ENCODE data around the gene CCDC88B. TPM values are rescaled to one million over a fixed set of nuclear protein-coding genes. Genes with fewer than 3 reads are reported as not detected.

CCDC88B gene
- total and polyA plus RNA-seq, 2 experiments from 2014 or later, result 1.8 to 2.6 TPM

GRCh38 chr11:64357904-64358535 is 18.0 kb downstream of the CCDC88B start:
- Histone ChIP-seq H3K79me2 (ENCODE audit: insufficient read depth) (peaks cover 13% of the 10 kb centered on the region), H3F3A (ENCODE audit: insufficient read depth) (peaks cover 4% of the 10 kb centered on the region; the same call in 1 of the 2 replicates), H3K9ac (peak overlapping the region; percentile 86), H3K9me3 (ENCODE audit: low read depth) (no peaks in the 10 kb centered on the region), H3K4me1 (ENCODE audit: insufficient read depth) (peaks cover 16% of the 10 kb centered on the region), H3K4me3 (peak overlapping the region; percentile 88; the same call in 1 of the 2 replicates), H3K27ac (peak overlapping the region; percentile 68; the same call in 1 of the 2 replicates), H2AFZ (peak overlapping the region; percentile 18; the same call in 1 of the 2 replicates), H3K36me3 (ENCODE audit: low read depth) (peaks cover 4% of the 10 kb centered on the region; the same call in 1 of the 2 replicates), H3K9me2 (ENCODE audit: insufficient read depth) (no peaks in the 10 kb centered on the region), H4K20me1 (ENCODE audit: insufficient read depth) (no peaks in the 10 kb centered on the region), H3K4me2 (ENCODE audit: unreplicated experiment) (peak overlapping the region; percentile 95), H3K27me3 (replicated peaks; ENCODE audit: insufficient read depth) (no peaks in the 10 kb centered on the region)
- whole genome bisulfite sequencing, 2 experiments (ENCODE audit: low coverage in 1 of 2, low lambda C conversion rate in 2 of 2, missing lambda C conversion rate in 2 of 2), result 63 to 70% methylated on average over 12 to 13 of the region's 13 CpGs
- in situ Hi-C loops (cut with MboI), result no loop called here
- DNase-seq, result peak; percentile 37
- TF ChIP-seq EZH2phosphoT487 (IDR thresholded peaks at IDR 0.05; ENCODE audit: insufficient read depth, low read depth) (no peak), EZH2 (IDR thresholded peaks at IDR 0.05; ENCODE audit: insufficient read depth, poor library complexity, severe bottlenecking) (no peak)

GRCh38 chr11:64358536-64358906 is 18.5 kb downstream of the CCDC88B start:
- no peaks in the 10 kb centered on the region for H3K27me3 ChIP-seq (replicated peaks; ENCODE audit: insufficient read depth)
- H3K4me1 ChIP-seq (ENCODE audit: insufficient read depth), result peaks cover 16% of the 10 kb centered on the region
- H3K4me2 ChIP-seq (ENCODE audit: unreplicated experiment), result peak overlapping the region; percentile 95
- H3K79me2 ChIP-seq (ENCODE audit: insufficient read depth), result peaks cover 13% of the 10 kb centered on the region
- DNase-seq, result no peak
- H2AFZ ChIP-seq, result peak overlapping the region; percentile 83
- no peaks in the 10 kb centered on the region for H3K9me3 ChIP-seq (ENCODE audit: low read depth)
- H3K4me3 ChIP-seq, result peak overlapping the region; percentile 88
- WGBS, 2 experiments (ENCODE audit: low coverage in 1 of 2, low lambda C conversion rate in 2 of 2, missing lambda C conversion rate in 2 of 2), result 3 to 5% methylated on average over 6 to 7 of the region's 7 CpGs
- in situ Hi-C loops (cut with MboI), result no loop called here
- H3F3A ChIP-seq (ENCODE audit: insufficient read depth), result peaks cover 4% of the 10 kb centered on the region; the same call in 1 of the 2 replicates
- H3K9me2 ChIP-seq (ENCODE audit: insufficient read depth), result no peaks in the 10 kb centered on the region
- H3K27ac ChIP-seq, result peak overlapping the region; percentile 68
- peak overlapping the region; percentile 86 for H3K9ac ChIP-seq
- H4K20me1 ChIP-seq (ENCODE audit: insufficient read depth), result no peaks in the 10 kb centered on the region
- TF ChIP-seq EZH2 (IDR thresholded peaks at IDR 0.05; ENCODE audit: insufficient read depth, poor library complexity, severe bottlenecking) (no peak), EZH2phosphoT487 (IDR thresholded peaks at IDR 0.05; ENCODE audit: insufficient read depth, low read depth) (no peak)
- H3K36me3 ChIP-seq (ENCODE audit: low read depth), result peaks cover 8% of the 10 kb centered on the region; the same call in 1 of the 2 replicates

DNA sequence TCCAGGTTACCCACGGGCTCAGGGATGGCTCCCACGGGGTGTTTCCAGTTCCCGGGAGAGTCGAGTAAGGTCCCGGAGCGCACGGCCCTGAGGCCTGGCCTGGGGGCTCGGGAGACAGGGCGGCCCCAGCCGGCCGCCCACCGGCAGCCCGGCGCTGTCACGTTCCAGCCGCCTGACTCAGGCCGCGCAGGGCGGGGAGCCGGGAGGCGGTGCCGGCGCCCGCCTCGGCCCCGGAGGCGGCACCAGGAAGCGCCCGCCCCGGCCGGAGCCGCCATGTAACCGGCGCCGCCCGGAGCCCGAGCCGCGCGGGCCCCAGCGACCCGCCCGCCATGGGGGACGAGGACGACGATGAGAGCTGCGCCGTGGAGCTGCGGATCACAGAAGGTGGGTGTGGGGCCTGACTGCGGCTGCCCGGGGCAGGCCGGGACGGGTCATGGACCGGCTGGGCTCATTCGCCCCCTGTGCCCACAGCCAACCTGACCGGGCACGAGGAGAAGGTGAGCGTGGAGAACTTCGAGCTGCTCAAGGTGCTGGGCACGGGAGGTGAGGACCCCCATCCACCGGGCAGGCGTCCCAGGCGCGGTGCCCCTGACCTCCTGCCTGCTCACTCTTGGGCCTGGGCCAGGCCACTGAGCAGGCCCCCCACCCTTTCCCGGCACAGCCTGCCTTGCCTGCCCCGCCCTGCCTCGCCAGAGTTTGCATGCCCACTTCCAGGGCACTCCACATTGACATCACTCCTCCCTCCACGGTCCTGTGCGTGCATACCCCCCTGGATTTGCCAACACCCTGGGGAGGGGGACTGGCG is 19.1 kb downstream of the CCDC88B start, which contains the start of gene RPS6KA4:
TSS of gene RPS6KA4 (plus strand) at position 256 of the 805 bp plus-strand sequence. CDS start at position 330, 74 bp downstream.
- Histone ChIP-seq H3K27me3 (replicated peaks; ENCODE audit: insufficient read depth) (no peaks in the 10 kb centered on the region), H2AFZ (peak within 1 kb of the TSS; percentile 83), H3K9me3 (ENCODE audit: low read depth) (no peaks in the 10 kb centered on the region), H3K36me3 (ENCODE audit: low read depth) (peaks cover 8% of the 10 kb centered on the region; the same call in 1 of the 2 replicates), H3K9ac (peak within 1 kb of the TSS; percentile 86), H3K27ac (peak within 1 kb of the TSS; percentile 68), H4K20me1 (ENCODE audit: insufficient read depth) (no peaks in the 10 kb centered on the region), H3K9me2 (ENCODE audit: insufficient read depth) (no peaks in the 10 kb centered on the region), H3K4me2 (ENCODE audit: unreplicated experiment) (peak within 1 kb of the TSS; percentile 95), H3K4me3 (peak within 1 kb of the TSS; percentile 88), H3K4me1 (ENCODE audit: insufficient read depth) (peaks cover 16% of the 10 kb centered on the region), H3K79me2 (ENCODE audit: insufficient read depth) (peaks cover 13% of the 10 kb centered on the region), H3F3A (ENCODE audit: insufficient read depth) (peaks cover 4% of the 10 kb centered on the region; the same call in 1 of the 2 replicates)
- TF ChIP-seq EZH2 (IDR thresholded peaks at IDR 0.05; ENCODE audit: insufficient read depth, poor library complexity, severe bottlenecking), result no peak
- no peak for TF ChIP-seq EZH2phosphoT487 (IDR thresholded peaks at IDR 0.05; ENCODE audit: insufficient read depth, low read depth)
- peak; percentile 92 for DNase-seq
- in situ Hi-C loops (cut with MboI), result no loop called here
- WGBS, 2 experiments (ENCODE audit: low coverage in 1 of 2, low lambda C conversion rate in 2 of 2, missing lambda C conversion rate in 2 of 2), result 1% methylated on average over 64 to 66 of the region's 70 CpGs

GRCh38 chr11:64359712-64360445 is 19.9 kb downstream of the CCDC88B start:
- Histone ChIP-seq H3F3A (ENCODE audit: insufficient read depth) (peaks cover 4% of the 10 kb centered on the region; the same call in 1 of the 2 replicates), H3K27ac (no peak overlapping the region), H3K79me2 (ENCODE audit: insufficient read depth) (peaks cover 13% of the 10 kb centered on the region), H3K9me3 (ENCODE audit: low read depth) (no peaks in the 10 kb centered on the region), H3K9me2 (ENCODE audit: insufficient read depth) (no peaks in the 10 kb centered on the region), H3K27me3 (replicated peaks; ENCODE audit: insufficient read depth) (no peaks in the 10 kb centered on the region), H3K9ac (peak overlapping the region; percentile 86), H3K36me3 (ENCODE audit: low read depth) (peaks cover 8% of the 10 kb centered on the region; the same call in 1 of the 2 replicates), H2AFZ (no peak overlapping the region), H3K4me1 (ENCODE audit: insufficient read depth) (peaks cover 16% of the 10 kb centered on the region), H3K4me2 (ENCODE audit: unreplicated experiment) (peak overlapping the region; percentile 95), H3K4me3 (peak overlapping the region; percentile 88), H4K20me1 (ENCODE audit: insufficient read depth) (no peaks in the 10 kb centered on the region)
- in situ Hi-C loops (cut with MboI), result no loop called here
- no peak for TF ChIP-seq EZH2phosphoT487 (IDR thresholded peaks at IDR 0.05; ENCODE audit: insufficient read depth, low read depth)
- TF ChIP-seq EZH2 (IDR thresholded peaks at IDR 0.05; ENCODE audit: insufficient read depth, poor library complexity, severe bottlenecking), result no peak
- peak; percentile 16 for DNase-seq
- 79% methylated on average over 31 to 38 of the region's 38 CpGs for WGBS, 2 experiments (ENCODE audit: low coverage in 1 of 2, low lambda C conversion rate in 2 of 2, missing lambda C conversion rate in 2 of 2)
